GM19468 (cell line): Measurements from ENCODE around the gene NAPA.

Source experiments
- ATAC-seq: cut with Tn5 transposase; IDR thresholded peaks from one replicate; pipeline ENCODE4 v1.9.1; 2021; ENCODE audit warnings: mild to moderate bottlenecking, moderate library complexity, moderate number of reproducible peaks; ENCODE audit not compliant: unreplicated experiment; ENCODE audit errors: extremely low read depth

NAPA gene

GRCh38 chr19:47503826-47504150 is 11.1 kb downstream of the NAPA start:
- no peak for ATAC-seq

GRCh38 chr19:47503130-47503825 is 11.6 kb downstream of the NAPA start:
- ATAC-seq = no peak

- ATAC-seq = no peak
These were observed 14.7 kb downstream of the NAPA start for GRCh38 chr19:47499863-47500830.

GRCh38 chr19:47499371-47499770 is 15.5 kb downstream of the NAPA start:
- ATAC-seq = no peak

GRCh38 chr19:47498561-47498960 is 16.3 kb downstream of the NAPA start:
- ATAC-seq = no peak

- ATAC-seq = no peak
These were observed 16.9 kb downstream of the NAPA start for GRCh38 chr19:47497821-47498520.

- no peak for ATAC-seq
These were observed 17.7 kb downstream of the NAPA start for GRCh38 chr19:47497050-47497766.

- no peak for ATAC-seq
These were observed 19.1 kb downstream of the NAPA start for GRCh38 chr19:47495478-47496372.

GRCh38 chr19:47494729-47495128 is 20.1 kb downstream of the NAPA start:
- no peak for ATAC-seq

- ATAC-seq = no peak
These were observed 20.7 kb downstream of the NAPA start for GRCh38 chr19:47494211-47494547.

GRCh38 chr19:47493378-47494210 is 21.3 kb downstream of the NAPA start:
- ATAC-seq = no peak

- no peak for ATAC-seq
These were observed 22.1 kb downstream of the NAPA start for GRCh38 chr19:47492571-47493377.

- no peak for ATAC-seq
These were observed 22.7 kb downstream of the NAPA start for GRCh38 chr19:47492137-47492533.

- no peak for ATAC-seq
These were observed 23.3 kb downstream of the NAPA start for GRCh38 chr19:47491358-47492136.

GRCh38 chr19:47490847-47491246 is 24.0 kb downstream of the NAPA start:
- ATAC-seq = no peak

- ATAC-seq = no peak
These were observed 24.8 kb downstream of the NAPA start for GRCh38 chr19:47490031-47490430.
